ENCODE measurements around the gene NUP43. TPM values are rescaled to one million over a fixed set of nuclear protein-coding genes. Genes with fewer than 3 reads are reported as not detected.

Gene NUP43
- polyA plus RNA-seq, 1 donor from 2014 or later = 26.9 TPM

- Histone ChIP-seq H3K4me3 (ENCODE audit: low read length) (no peak overlapping the region), H3K27me3 (ENCODE audit: insufficient read depth, low read depth, low read length) (no peaks in the 10 kb centered on the region), H3K9me3 (ENCODE audit: low read length) (no peaks in the 10 kb centered on the region), H3K9me2 (ENCODE audit: insufficient read depth, low read length) (no peaks in the 10 kb centered on the region), H3F3A (ENCODE audit: insufficient read depth, low read length, poor library complexity, severe bottlenecking) (no peaks in the 10 kb centered on the region), H2AFZ (ENCODE audit: low read depth, low read length) (no peak overlapping the region), H3K9ac (ENCODE audit: low read length) (no peak overlapping the region), H4K20me1 (ENCODE audit: insufficient read depth) (no peaks in the 10 kb centered on the region), H3K36me3 (ENCODE audit: insufficient read depth, low read length) (peaks cover 25% of the 10 kb centered on the region), H3K4me2 (ENCODE audit: low read length) (no peak overlapping the region), H3K27ac (ENCODE audit: low read length) (no peak overlapping the region), H3K79me2 (replicated peaks; ENCODE audit: insufficient read depth, low read length) (peaks cover 12% of the 10 kb centered on the region)
- TF ChIP-seq EZH2 (IDR thresholded peaks at IDR 0.05; ENCODE audit: borderline replicate concordance, insufficient read depth, low read length, poor library complexity, severe bottlenecking) = no peak
- no peak for TF ChIP-seq POLR2AphosphoS5 (IDR thresholded peaks at IDR 0.05)
- no peak for TF ChIP-seq MXI1 (conservative IDR thresholded peaks at IDR 0.05; ENCODE audit: poor library complexity, severe bottlenecking)
- no peak for TF ChIP-seq SMC3 (conservative IDR thresholded peaks at IDR 0.05; ENCODE audit: poor library complexity)
- TF ChIP-seq EP300 (conservative IDR thresholded peaks at IDR 0.05; ENCODE audit: poor library complexity, severe bottlenecking) = no peak
- TF ChIP-seq TAF1 (IDR thresholded peaks at IDR 0.05; ENCODE audit: low read depth) = no peak
- TF ChIP-seq, protein P1, sequence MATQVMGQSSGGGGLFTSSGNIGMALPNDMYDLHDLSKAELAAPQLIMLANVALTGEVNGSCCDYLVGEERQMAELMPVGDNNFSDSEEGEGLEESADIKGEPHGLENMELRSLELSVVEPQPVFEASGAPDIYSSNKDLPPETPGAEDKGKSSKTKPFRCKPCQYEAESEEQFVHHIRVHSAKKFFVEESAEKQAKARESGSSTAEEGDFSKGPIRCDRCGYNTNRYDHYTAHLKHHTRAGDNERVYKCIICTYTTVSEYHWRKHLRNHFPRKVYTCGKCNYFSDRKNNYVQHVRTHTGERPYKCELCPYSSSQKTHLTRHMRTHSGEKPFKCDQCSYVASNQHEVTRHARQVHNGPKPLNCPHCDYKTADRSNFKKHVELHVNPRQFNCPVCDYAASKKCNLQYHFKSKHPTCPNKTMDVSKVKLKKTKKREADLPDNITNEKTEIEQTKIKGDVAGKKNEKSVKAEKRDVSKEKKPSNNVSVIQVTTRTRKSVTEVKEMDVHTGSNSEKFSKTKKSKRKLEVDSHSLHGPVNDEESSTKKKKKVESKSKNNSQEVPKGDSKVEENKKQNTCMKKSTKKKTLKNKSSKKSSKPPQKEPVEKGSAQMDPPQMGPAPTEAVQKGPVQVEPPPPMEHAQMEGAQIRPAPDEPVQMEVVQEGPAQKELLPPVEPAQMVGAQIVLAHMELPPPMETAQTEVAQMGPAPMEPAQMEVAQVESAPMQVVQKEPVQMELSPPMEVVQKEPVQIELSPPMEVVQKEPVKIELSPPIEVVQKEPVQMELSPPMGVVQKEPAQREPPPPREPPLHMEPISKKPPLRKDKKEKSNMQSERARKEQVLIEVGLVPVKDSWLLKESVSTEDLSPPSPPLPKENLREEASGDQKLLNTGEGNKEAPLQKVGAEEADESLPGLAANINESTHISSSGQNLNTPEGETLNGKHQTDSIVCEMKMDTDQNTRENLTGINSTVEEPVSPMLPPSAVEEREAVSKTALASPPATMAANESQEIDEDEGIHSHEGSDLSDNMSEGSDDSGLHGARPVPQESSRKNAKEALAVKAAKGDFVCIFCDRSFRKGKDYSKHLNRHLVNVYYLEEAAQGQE (IDR thresholded peaks at IDR 0.05; ENCODE audit: borderline replicate concordance) = no peak
- TF ChIP-seq CTCF (IDR thresholded peaks at IDR 0.05; ENCODE audit: poor library complexity, severe bottlenecking) = no peak
- TF ChIP-seq RAD21 (conservative IDR thresholded peaks at IDR 0.05) = no peak
Measured at GRCh38 chr6:149680503-149680902, 65.8 kb downstream of the NUP43 start.

Other genes starting within 250 kb of the NUP43 start
- 43.6 and 57.2 TPM in 2 replicates for gene PPIL4, start 200.5 kb downstream of the NUP43 start, polyA plus RNA-seq
- 19.8 and 28.4 TPM in 2 replicates for gene GINM1, start 180.2 kb downstream of the NUP43 start, polyA plus RNA-seq
- gene KATNA1, start 97.8 kb downstream of the NUP43 start, polyA plus RNA-seq = 23.1 and 32.2 TPM in 2 replicates
- 12.8 and 12.9 TPM in 2 replicates for gene LATS1, start 28.4 kb downstream of the NUP43 start, polyA plus RNA-seq
- 384 and 400 TPM in 2 replicates for gene PCMT1, start 3.2 kb upstream of the NUP43 start, polyA plus RNA-seq
- gene LRP11, start 117.8 kb upstream of the NUP43 start, polyA plus RNA-seq = 53.5 and 57.0 TPM in 2 replicates
- not detected in 2 replicates for gene RAET1E, start 151.6 kb upstream of the NUP43 start, polyA plus RNA-seq
- not detected in 2 replicates for gene RAET1G, start 176.6 kb upstream of the NUP43 start, polyA plus RNA-seq
- gene ULBP2, start 195.5 kb upstream of the NUP43 start, polyA plus RNA-seq = 1.5 and 2.8 TPM in 2 replicates
- 0.22 and 0.38 TPM in 2 replicates for gene ULBP1, start 217.4 kb upstream of the NUP43 start, polyA plus RNA-seq